H1 (cell line): ENCODE results near the gene ZIC1.

Source experiments
- CBX8 ChIP-seq: fragments of 300-800, 300-1000 bp; sonication (generic); IDR thresholded peaks from 2 replicates; pipeline ENCODE4 v1.7.1; 2016; ENCODE audit warnings: low read depth, low read length, borderline replicate concordance
- CEBPB ChIP-seq: IDR thresholded peaks from 2 replicates; pipeline ENCODE4 v1.6.1; 2012; ENCODE audit warnings: low read depth, low read length
- CTCF ChIP-seq, 3 experiments: IDR thresholded peaks; 1 replicate in 2 of 3; 2 replicates in 1 of 3; pipeline versions ENCODE4 v1.5.1 to v1.6.1; 2011; ENCODE audit warnings: low read length in 3 of 3, mild to moderate bottlenecking in 3 of 3, inconsistent platforms in 2 of 3, low read depth in 1 of 3, moderate library complexity in 1 of 3; ENCODE audit not compliant: insufficient read depth in 1 of 3; ENCODE audit errors: control extremely low read depth in 1 of 3
- EP300 ChIP-seq, 2 experiments: IDR thresholded peaks; 1 replicate in 1 of 2; 2 replicates in 1 of 2; pipeline ENCODE4 v1.6.1; 2011 to 2012; ENCODE audit warnings: low read depth in 2 of 2, low read length in 2 of 2, mild to moderate bottlenecking in 2 of 2, borderline replicate concordance in 1 of 2, inconsistent platforms in 1 of 2, moderate library complexity in 1 of 2
- EZH2 ChIP-seq: fragments of 200-600 bp; sonication (generic); IDR thresholded peaks from 2 replicates; pipeline ENCODE4 v1.7.1; 2012; ENCODE audit warnings: low read depth, mild to moderate bottlenecking, moderate library complexity, low read length, inconsistent platforms; ENCODE audit not compliant: severe bottlenecking
- KDM5A ChIP-seq: fragments of 200-600 bp; IDR thresholded peaks from 2 replicates; pipeline ENCODE4 v1.7.1; 2012; ENCODE audit warnings: mild to moderate bottlenecking, low read length, inconsistent platforms, mixed read lengths
- NANOG ChIP-seq: IDR thresholded peaks from 2 replicates; pipeline ENCODE4 v1.6.1; 2011; ENCODE audit warnings: low read length, low read depth, mild to moderate bottlenecking, inconsistent platforms; ENCODE audit not compliant: insufficient read depth, poor library complexity, severe bottlenecking
- POLR2AphosphoS5 ChIP-seq: IDR thresholded peaks from 2 replicates; pipeline ENCODE4 v1.6.1; 2011; ENCODE audit warnings: low read depth, low read length
- RNF2 ChIP-seq: fragments of 200-900, 300-1000 bp; sonication (generic); IDR thresholded peaks from 2 replicates; pipeline ENCODE4 v1.7.1; 2016; ENCODE audit warnings: borderline replicate concordance, low read depth, mild to moderate bottlenecking, antibody characterized with exemption, low read length; ENCODE audit not compliant: poor library complexity, severe bottlenecking; ENCODE audit errors: missing control alignments
- SAP30 ChIP-seq: fragments of 300-600 bp; sonication (generic); IDR thresholded peaks from 2 replicates; pipeline ENCODE4 v1.7.1; 2012; ENCODE audit warnings: low read length, moderate library complexity, mild to moderate bottlenecking, inconsistent platforms; ENCODE audit not compliant: insufficient read depth, insufficient replicate concordance
- SRF ChIP-seq: IDR thresholded peaks from 2 replicates; pipeline ENCODE4 v1.6.1; 2011; ENCODE audit warnings: mild to moderate bottlenecking, low read depth, low read length, moderate library complexity
- SUZ12 ChIP-seq: fragments of 200-600 bp; sonication (generic); IDR thresholded peaks from 2 replicates; pipeline ENCODE4 v1.6.1; 2012; ENCODE audit warnings: mild to moderate bottlenecking, inconsistent platforms, low read length, moderate library complexity, mixed read lengths
- TAF1 ChIP-seq: IDR thresholded peaks from 2 replicates; pipeline ENCODE4 v1.6.1; 2011; ENCODE audit warnings: mild to moderate bottlenecking, low read depth, low read length

GRCh38 chr3:147391781-147392624, 17.2 kb upstream of the ZIC1 start:
- TF ChIP-seq EZH2: no peak
- no peak for TF ChIP-seq CEBPB
- peak; percentile 84 for TF ChIP-seq RNF2
- no peak for TF ChIP-seq SAP30
- no peak; the same call in 1 of the 2 replicates for TF ChIP-seq CBX8
- TF ChIP-seq TAF1: no peak
- TF ChIP-seq CTCF (IDR thresholded peaks at IDR 0.05; ENCODE audit: control extremely low read depth in 1 of 3, insufficient read depth in 1 of 3, low read depth in 1 of 3, low read length in 3 of 3): peak in 2 of 3 experiments; percentile 53 to 61; a peak in 3 of 4 replicates
- no peak for TF ChIP-seq EP300 (IDR thresholded peaks at IDR 0.05; ENCODE audit: borderline replicate concordance in 1 of 2, low read depth in 2 of 2, low read length in 2 of 2)
- peak; percentile 87; the same call in 1 of the 2 replicates for TF ChIP-seq SUZ12
- TF ChIP-seq KDM5A: no peak
- TF ChIP-seq POLR2AphosphoS5: no peak
- no peak for TF ChIP-seq SRF
- no peak for TF ChIP-seq NANOG
